Vagina (tissue), 2 donors: Measurements from ENCODE around the gene CDH13.

ENCODE experiments used
- POLR2A ChIP-seq, 2 donors: fragments of 450-650 bp; IDR thresholded peaks; one replicate each; pipeline ENCODE4 v1.6.1; 2017; ENCODE audit warnings: antibody characterized with exemption in 2 of 2, mild to moderate bottlenecking in 2 of 2, moderate library complexity in 2 of 2
- POLR2AphosphoS5 ChIP-seq, 2 donors: sonication (generic); formaldehyde crosslinking; IDR thresholded peaks; one replicate each; pipeline ENCODE4 v1.9.0; 2017; ENCODE audit warnings: antibody characterized with exemption in 2 of 2, mild to moderate bottlenecking in 2 of 2, low read depth in 1 of 2; ENCODE audit not compliant: insufficient read depth in 1 of 2
- TF ChIP-seq, protein P1 (sequence below), 3 experiments: fragments of 450-650 bp in 2 of 3; fragments of 200-600 bp in 1 of 3; sonication (generic) in 1 of 3; IDR thresholded peaks; one replicate each; pipeline ENCODE4 v1.5.1; 2017 to 2019; ENCODE audit warnings: antibody characterized with exemption in 3 of 3, mild to moderate bottlenecking in 2 of 3, moderate library complexity in 2 of 3

DNA sequence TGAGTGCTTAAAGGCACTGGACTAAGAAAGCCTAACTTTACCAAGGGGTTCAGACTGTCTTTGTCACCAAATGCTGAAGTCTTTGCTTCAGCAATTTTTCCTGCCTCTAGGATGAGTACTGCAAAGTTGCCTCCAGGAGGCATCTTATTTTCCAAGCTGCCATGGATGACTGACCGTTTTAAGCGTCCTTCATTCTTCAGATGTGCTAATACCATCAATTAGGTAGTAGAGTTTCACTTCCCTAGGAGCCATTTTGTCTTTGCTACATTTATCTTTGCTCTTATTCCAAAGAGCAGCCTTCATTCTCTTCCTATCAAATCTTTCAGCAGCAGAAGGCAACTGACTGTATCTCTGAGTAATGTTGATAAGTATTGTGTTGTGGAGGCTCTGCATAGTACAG is 440.1 kb downstream of the CDH13 start:
- TF ChIP-seq, protein P1, sequence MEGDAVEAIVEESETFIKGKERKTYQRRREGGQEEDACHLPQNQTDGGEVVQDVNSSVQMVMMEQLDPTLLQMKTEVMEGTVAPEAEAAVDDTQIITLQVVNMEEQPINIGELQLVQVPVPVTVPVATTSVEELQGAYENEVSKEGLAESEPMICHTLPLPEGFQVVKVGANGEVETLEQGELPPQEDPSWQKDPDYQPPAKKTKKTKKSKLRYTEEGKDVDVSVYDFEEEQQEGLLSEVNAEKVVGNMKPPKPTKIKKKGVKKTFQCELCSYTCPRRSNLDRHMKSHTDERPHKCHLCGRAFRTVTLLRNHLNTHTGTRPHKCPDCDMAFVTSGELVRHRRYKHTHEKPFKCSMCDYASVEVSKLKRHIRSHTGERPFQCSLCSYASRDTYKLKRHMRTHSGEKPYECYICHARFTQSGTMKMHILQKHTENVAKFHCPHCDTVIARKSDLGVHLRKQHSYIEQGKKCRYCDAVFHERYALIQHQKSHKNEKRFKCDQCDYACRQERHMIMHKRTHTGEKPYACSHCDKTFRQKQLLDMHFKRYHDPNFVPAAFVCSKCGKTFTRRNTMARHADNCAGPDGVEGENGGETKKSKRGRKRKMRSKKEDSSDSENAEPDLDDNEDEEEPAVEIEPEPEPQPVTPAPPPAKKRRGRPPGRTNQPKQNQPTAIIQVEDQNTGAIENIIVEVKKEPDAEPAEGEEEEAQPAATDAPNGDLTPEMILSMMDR (IDR thresholded peaks at IDR 0.05): no peak
- TF ChIP-seq POLR2A (IDR thresholded peaks at IDR 0.05): no peak
- no peak for TF ChIP-seq POLR2AphosphoS5 (IDR thresholded peaks at IDR 0.05; ENCODE audit: insufficient read depth in 1 of 2, low read depth in 1 of 2)
